Neural cell (in vitro differentiated cells): ENCODE data around the gene RSPH9. TPM values are rescaled to one million over a fixed set of nuclear protein-coding genes. Genes with fewer than 3 reads are reported as not detected.
"Not testable (repeated sequence)": the region's sequence is repeated elsewhere in the genome, so short reads cannot be mapped to it uniquely, and the experiment has no call there.

ENCODE experiments used
- H2AFZ ChIP-seq: fragments of 200-600, 300-800 bp; sonication (generic), shearing (Covaris generic); 2 replicates; pipeline ENCODE4 v1.6.0; 2014; ENCODE audit warnings: low read depth, mild to moderate bottlenecking, antibody characterized with exemption, low read length, moderate library complexity
- H3F3A ChIP-seq: fragments of 200-600 bp; shearing (Covaris generic); 2 replicates; pipeline ENCODE4 v1.6.1; 2016; ENCODE audit warnings: mild to moderate bottlenecking, moderate library complexity, mixed read lengths, antibody characterized with exemption, low read length; ENCODE audit not compliant: insufficient read depth, poor library complexity, severe bottlenecking
- H3K27ac ChIP-seq: fragments of 200-600, 300-800 bp; sonication (generic), shearing (Covaris generic); 2 replicates; pipeline ENCODE4 v1.5.1; 2014; ENCODE audit warnings: mild to moderate bottlenecking, low read length, moderate library complexity
- H3K27me3 ChIP-seq: fragments of 300-800, 200-600 bp; sonication (generic), shearing (Covaris generic); 2 replicates; pipeline ENCODE4 v1.6.0; 2014; ENCODE audit warnings: mild to moderate bottlenecking, low read depth, low read length, moderate library complexity; ENCODE audit not compliant: insufficient read depth
- H3K36me3 ChIP-seq: fragments of 300-800, 200-600 bp; sonication (generic), shearing (Covaris generic); 2 replicates; pipeline ENCODE4 v1.5.1; 2014; ENCODE audit warnings: mild to moderate bottlenecking, antibody characterized with exemption, low read length, moderate library complexity; ENCODE audit not compliant: insufficient read depth
- H3K4me2 ChIP-seq: fragments of 300-800, 200-600 bp; sonication (generic), shearing (Covaris generic); 2 replicates; pipeline ENCODE4 v1.6.0; 2014; ENCODE audit warnings: mild to moderate bottlenecking, low read length
- H3K4me3 ChIP-seq: fragments of 300-800, 200-600 bp; sonication (generic), shearing (Covaris generic); 2 replicates; pipeline ENCODE4 v1.5.1; 2014; ENCODE audit warnings: mild to moderate bottlenecking, low read length, moderate library complexity
- H3K79me2 ChIP-seq: fragments of 200-600 bp; shearing (Covaris generic); replicated peaks from 2 replicates; pipeline ENCODE4 v1.6.0; 2014; ENCODE audit warnings: mild to moderate bottlenecking, low read length, moderate library complexity; ENCODE audit not compliant: insufficient read depth
- H3K9ac ChIP-seq: fragments of 300-800, 200-600 bp; sonication (generic), shearing (Covaris generic); 2 replicates; pipeline ENCODE4 v1.6.1; 2016; ENCODE audit warnings: mild to moderate bottlenecking, low read length, mixed read lengths
- H3K9me2 ChIP-seq: fragments of 200-600 bp; shearing (Covaris generic); 2 replicates; pipeline ENCODE4 v1.6.1; 2016; ENCODE audit warnings: mild to moderate bottlenecking, low read length, mixed read lengths; ENCODE audit not compliant: insufficient read depth
- H3K9me3 ChIP-seq: fragments of 200-600, 300-800 bp; sonication (generic), shearing (Covaris generic); 2 replicates; pipeline ENCODE4 v1.6.1; 2016; ENCODE audit warnings: mild to moderate bottlenecking, mixed run types, low read length, moderate library complexity, mixed read lengths
- H4K20me1 ChIP-seq: fragments of 200-600 bp; shearing (Covaris generic); 2 replicates; pipeline ENCODE4 v1.6.1; 2016; ENCODE audit warnings: mild to moderate bottlenecking, mixed run types; ENCODE audit not compliant: insufficient read depth
- EP300 ChIP-seq: fragments of 450-650 bp; conservative IDR thresholded peaks from 2 replicates; pipeline ENCODE4 v1.6.1; 2014; ENCODE audit warnings: antibody characterized with exemption, mild to moderate bottlenecking, moderate library complexity; ENCODE audit not compliant: poor library complexity, severe bottlenecking
- EZH2 ChIP-seq: fragments of 200-600, 300-800 bp; shearing (Covaris generic), sonication (generic); IDR thresholded peaks from 2 replicates; pipeline ENCODE4 v1.6.1; 2014; ENCODE audit warnings: antibody characterized with exemption, low read length, borderline replicate concordance, mild to moderate bottlenecking; ENCODE audit not compliant: insufficient read depth, poor library complexity, severe bottlenecking
- MXI1 ChIP-seq: fragments of 450-650 bp; conservative IDR thresholded peaks from 2 replicates; pipeline ENCODE4 v1.6.1; 2014; ENCODE audit warnings: antibody characterized with exemption, mild to moderate bottlenecking; ENCODE audit not compliant: poor library complexity, severe bottlenecking
- POLR2AphosphoS5 ChIP-seq: IDR thresholded peaks from 2 replicates; pipeline ENCODE4 v1.6.1; 2012
- RAD21 ChIP-seq: fragments of 450-650 bp; conservative IDR thresholded peaks from 2 replicates; pipeline ENCODE4 v1.6.1; 2014; ENCODE audit warnings: antibody characterized with exemption, mild to moderate bottlenecking, moderate library complexity
- SMC3 ChIP-seq: fragments of 450-650 bp; conservative IDR thresholded peaks from 2 replicates; pipeline ENCODE4 v1.6.1; 2014; ENCODE audit warnings: antibody characterized with exemption, mild to moderate bottlenecking, moderate library complexity; ENCODE audit not compliant: poor library complexity
- TAF1 ChIP-seq: IDR thresholded peaks from 2 replicates; pipeline ENCODE4 v1.6.1; 2012; ENCODE audit warnings: low read depth
- polyA plus RNA-seq: library from polyadenylated mRNA; depleted of rRNA; stranded (reverse); fragments of >200 nt; gene quantifications from 2 replicates; pipeline ENCODE4 v1.2.3, GENCODE V29; 2014
- TF ChIP-seq, protein P1 (sequence below): IDR thresholded peaks from 2 replicates; pipeline ENCODE4 v1.6.1; 2012; ENCODE audit warnings: borderline replicate concordance
- TF ChIP-seq, protein P2 (sequence below): fragments of 450-650 bp; IDR thresholded peaks from 2 replicates; pipeline ENCODE4 v1.5.1; 2014; ENCODE audit warnings: antibody characterized with exemption, mild to moderate bottlenecking, moderate library complexity; ENCODE audit not compliant: poor library complexity, severe bottlenecking

The RSPH9 gene
- polyA plus RNA-seq, 1 donor from 2014 or later, result 0.88 TPM

DNA sequence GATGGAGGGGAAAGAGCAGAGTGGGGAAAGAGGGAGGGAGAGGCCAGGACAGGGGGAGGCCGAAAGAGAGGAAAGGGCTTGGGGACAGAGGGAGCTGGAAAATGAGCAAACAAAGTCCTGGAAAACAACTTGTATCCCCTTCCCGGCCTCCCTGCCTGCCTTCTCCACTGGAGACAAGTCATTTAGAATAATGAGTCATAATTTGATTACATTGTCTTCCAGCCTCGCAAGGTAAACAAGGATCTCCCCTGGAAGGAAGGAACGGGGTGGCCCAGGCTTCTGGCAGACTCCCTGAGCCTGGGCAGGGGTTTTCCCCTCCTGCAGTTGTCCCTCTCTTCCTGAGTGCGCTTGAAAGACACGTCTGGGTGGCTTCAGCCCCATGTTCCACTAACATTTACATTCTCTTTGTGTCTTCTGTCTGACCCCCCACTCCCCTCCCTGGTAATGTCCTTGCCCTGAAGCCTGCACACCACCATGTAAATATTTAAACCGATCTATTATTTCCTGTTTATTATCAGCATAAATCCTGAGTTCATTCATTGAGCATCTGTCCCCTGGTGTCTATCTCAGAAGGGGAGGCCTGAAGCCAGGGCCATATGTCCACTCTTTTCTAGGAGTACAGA lies 54.8 kb downstream of the RSPH9 start:
- no peaks in the 10 kb centered on the region for H4K20me1 ChIP-seq
- no peak for TF ChIP-seq RAD21
- TF ChIP-seq EZH2, result no peak
- TF ChIP-seq, protein P1, sequence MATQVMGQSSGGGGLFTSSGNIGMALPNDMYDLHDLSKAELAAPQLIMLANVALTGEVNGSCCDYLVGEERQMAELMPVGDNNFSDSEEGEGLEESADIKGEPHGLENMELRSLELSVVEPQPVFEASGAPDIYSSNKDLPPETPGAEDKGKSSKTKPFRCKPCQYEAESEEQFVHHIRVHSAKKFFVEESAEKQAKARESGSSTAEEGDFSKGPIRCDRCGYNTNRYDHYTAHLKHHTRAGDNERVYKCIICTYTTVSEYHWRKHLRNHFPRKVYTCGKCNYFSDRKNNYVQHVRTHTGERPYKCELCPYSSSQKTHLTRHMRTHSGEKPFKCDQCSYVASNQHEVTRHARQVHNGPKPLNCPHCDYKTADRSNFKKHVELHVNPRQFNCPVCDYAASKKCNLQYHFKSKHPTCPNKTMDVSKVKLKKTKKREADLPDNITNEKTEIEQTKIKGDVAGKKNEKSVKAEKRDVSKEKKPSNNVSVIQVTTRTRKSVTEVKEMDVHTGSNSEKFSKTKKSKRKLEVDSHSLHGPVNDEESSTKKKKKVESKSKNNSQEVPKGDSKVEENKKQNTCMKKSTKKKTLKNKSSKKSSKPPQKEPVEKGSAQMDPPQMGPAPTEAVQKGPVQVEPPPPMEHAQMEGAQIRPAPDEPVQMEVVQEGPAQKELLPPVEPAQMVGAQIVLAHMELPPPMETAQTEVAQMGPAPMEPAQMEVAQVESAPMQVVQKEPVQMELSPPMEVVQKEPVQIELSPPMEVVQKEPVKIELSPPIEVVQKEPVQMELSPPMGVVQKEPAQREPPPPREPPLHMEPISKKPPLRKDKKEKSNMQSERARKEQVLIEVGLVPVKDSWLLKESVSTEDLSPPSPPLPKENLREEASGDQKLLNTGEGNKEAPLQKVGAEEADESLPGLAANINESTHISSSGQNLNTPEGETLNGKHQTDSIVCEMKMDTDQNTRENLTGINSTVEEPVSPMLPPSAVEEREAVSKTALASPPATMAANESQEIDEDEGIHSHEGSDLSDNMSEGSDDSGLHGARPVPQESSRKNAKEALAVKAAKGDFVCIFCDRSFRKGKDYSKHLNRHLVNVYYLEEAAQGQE, result no peak
- no peak for TF ChIP-seq POLR2AphosphoS5
- no peak for TF ChIP-seq MXI1
- no peak for TF ChIP-seq EP300
- TF ChIP-seq SMC3, result no peak
- TF ChIP-seq TAF1, result no peak
- TF ChIP-seq, protein P2, sequence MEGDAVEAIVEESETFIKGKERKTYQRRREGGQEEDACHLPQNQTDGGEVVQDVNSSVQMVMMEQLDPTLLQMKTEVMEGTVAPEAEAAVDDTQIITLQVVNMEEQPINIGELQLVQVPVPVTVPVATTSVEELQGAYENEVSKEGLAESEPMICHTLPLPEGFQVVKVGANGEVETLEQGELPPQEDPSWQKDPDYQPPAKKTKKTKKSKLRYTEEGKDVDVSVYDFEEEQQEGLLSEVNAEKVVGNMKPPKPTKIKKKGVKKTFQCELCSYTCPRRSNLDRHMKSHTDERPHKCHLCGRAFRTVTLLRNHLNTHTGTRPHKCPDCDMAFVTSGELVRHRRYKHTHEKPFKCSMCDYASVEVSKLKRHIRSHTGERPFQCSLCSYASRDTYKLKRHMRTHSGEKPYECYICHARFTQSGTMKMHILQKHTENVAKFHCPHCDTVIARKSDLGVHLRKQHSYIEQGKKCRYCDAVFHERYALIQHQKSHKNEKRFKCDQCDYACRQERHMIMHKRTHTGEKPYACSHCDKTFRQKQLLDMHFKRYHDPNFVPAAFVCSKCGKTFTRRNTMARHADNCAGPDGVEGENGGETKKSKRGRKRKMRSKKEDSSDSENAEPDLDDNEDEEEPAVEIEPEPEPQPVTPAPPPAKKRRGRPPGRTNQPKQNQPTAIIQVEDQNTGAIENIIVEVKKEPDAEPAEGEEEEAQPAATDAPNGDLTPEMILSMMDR, result no peak
- no peak overlapping the region for H3K4me3 ChIP-seq

DNA sequence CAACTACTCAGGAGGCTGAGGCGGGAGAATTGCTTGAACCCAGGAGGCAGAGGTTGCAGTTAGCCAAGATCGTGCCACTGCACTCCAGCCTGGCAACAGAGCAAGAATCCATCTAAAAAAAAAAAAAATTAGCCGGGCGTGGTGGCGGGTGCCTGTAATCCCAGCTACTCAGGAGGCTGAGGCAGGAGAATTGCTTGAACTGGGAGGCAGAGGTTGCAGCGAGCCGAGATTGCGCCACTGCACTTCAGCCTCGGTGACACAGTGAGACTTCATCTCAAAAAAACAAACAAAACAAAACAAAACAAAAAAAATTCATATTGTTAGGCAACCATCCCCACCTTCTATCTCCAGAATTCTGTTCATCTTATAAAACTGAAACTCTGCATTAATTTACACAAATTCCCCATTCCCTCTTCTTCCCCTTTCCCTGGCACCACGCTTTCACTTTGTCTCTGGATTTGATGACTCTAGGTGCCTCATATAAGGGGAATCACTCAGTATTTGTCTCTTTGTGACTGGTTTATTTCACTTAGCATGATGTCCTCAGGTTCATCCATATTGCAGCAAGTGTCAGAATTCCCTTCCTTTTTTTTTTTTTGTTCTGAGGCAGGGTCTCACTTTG lies 56.2 kb downstream of the RSPH9 start:
- H3K4me3 ChIP-seq, H4K20me1 ChIP-seq, H3F3A ChIP-seq, H3K9me2 ChIP-seq, H3K27ac ChIP-seq, H2AFZ ChIP-seq, H3K9me3 ChIP-seq, H3K79me2 ChIP-seq, H3K4me2 ChIP-seq, H3K27me3 ChIP-seq, H3K36me3 ChIP-seq, H3K9ac ChIP-seq: not testable (repeated sequence)

More for the DNA sequence above, 54.8 kb downstream of the RSPH9 start:
- Histone ChIP-seq H3K36me3 (no peaks in the 10 kb centered on the region), H3K9me2 (no peaks in the 10 kb centered on the region), H3F3A (no peaks in the 10 kb centered on the region), H3K27me3 (no peaks in the 10 kb centered on the region), H3K79me2 (no peaks in the 10 kb centered on the region), H3K9me3 (no peaks in the 10 kb centered on the region), H2AFZ (no peak overlapping the region), H3K4me2 (no peak overlapping the region), H3K27ac (no peak overlapping the region), H3K9ac (no peak overlapping the region)
